Natural killer cell (primary cell): ENCODE data around the gene FUT6. TPM values are rescaled to one million over a fixed set of nuclear protein-coding genes. Genes with fewer than 3 reads are reported as not detected.

ENCODE experiments used
- ATAC-seq, 3 donors: fragments of 150-1000 bp in 2 of 3; fragments of 200-7000 bp in 1 of 3; cut with Tn5 transposase; 1 replicate in 1 of 3; 2 replicates in 2 of 3; pipeline ENCODE4 v1.10.0; 2021; ENCODE audit warnings: mild to moderate bottlenecking in 2 of 3, moderate library complexity in 2 of 3
- DNase-seq, 2 donors: peaks; one replicate each; pipeline versions ENCODE4 v3.0.0 to v3.0.0-alpha.2; 2013 to 2021; ENCODE audit warnings: mixed read lengths in 1 of 2
- H3K27ac ChIP-seq: one replicate; pipeline ENCODE4 v1.5.1; 2013; ENCODE audit warnings: mild to moderate bottlenecking, low read length
- H3K27me3 ChIP-seq: one replicate; pipeline ENCODE4 v1.6.1; 2013; ENCODE audit warnings: low read length; ENCODE audit not compliant: control insufficient read depth, insufficient read depth
- H3K36me3 ChIP-seq: one replicate; pipeline ENCODE4 v1.6.1; 2013; ENCODE audit warnings: low read length; ENCODE audit not compliant: control insufficient read depth, insufficient read depth
- H3K4me1 ChIP-seq: one replicate; pipeline ENCODE4 v1.6.1; 2013; ENCODE audit warnings: low read length; ENCODE audit not compliant: control insufficient read depth, insufficient read depth
- H3K4me3 ChIP-seq: one replicate; pipeline ENCODE4 v1.5.1; 2013; ENCODE audit warnings: low read length
- H3K9me3 ChIP-seq: one replicate; pipeline ENCODE4 v1.6.1; 2013; ENCODE audit warnings: low read length; ENCODE audit not compliant: control insufficient read depth, insufficient read depth
- H3K27ac Mint-ChIP-seq, 2 donors: one replicate each; pipeline ENCODE4 v1.8.0; 2022; ENCODE audit warnings: mild to moderate bottlenecking in 2 of 2, mixed read lengths in 2 of 2, moderate library complexity in 1 of 2
- H3K27me3 Mint-ChIP-seq, 2 donors: one replicate each; pipeline ENCODE4 v1.8.0; 2022; ENCODE audit warnings: low read depth in 2 of 2, mixed read lengths in 2 of 2
- H3K36me3 Mint-ChIP-seq: one replicate; pipeline ENCODE4 v1.8.0; 2022; ENCODE audit warnings: mixed read lengths
- H3K4me1 Mint-ChIP-seq, 2 donors: one replicate each; pipeline ENCODE4 v1.8.0; 2022; ENCODE audit warnings: mixed read lengths in 2 of 2
- H3K4me3 Mint-ChIP-seq: one replicate; pipeline ENCODE4 v1.8.0; 2022; ENCODE audit warnings: mild to moderate bottlenecking, moderate library complexity, mixed read lengths
- H3K9me3 Mint-ChIP-seq, 2 donors: one replicate each; pipeline ENCODE4 v1.8.0; 2022; ENCODE audit warnings: mixed read lengths in 2 of 2
- CTCF ChIP-seq: fragments of 200-600 bp; IDR thresholded peaks from one replicate; pipeline ENCODE4 v1.8.0; 2022; ENCODE audit warnings: antibody characterized with exemption
- WGBS: methylation state at CpG from one replicate; pipeline ENCODE4 v1.1.7; 2013; ENCODE audit warnings: missing lambda C conversion rate; ENCODE audit not compliant: insufficient coverage; 5-methylcytosine and 5-hydroxymethylcytosine counted together
- intact Hi-C: fragments of 100-400 bp; cut with micrococcal nuclease; formaldehyde crosslinking; loops from one replicate; pipeline ENCODE4 v1.14.2; 2022
- total RNA-seq, 4 donors: library from RNA; stranded (reverse); fragments of 120-200 nt in 1 of 4; gene quantifications; one replicate each; pipeline versions ENCODE4 v1.2.3 to v1.2.4, GENCODE V29; 2013 to 2022

Gene FUT6
- total RNA-seq, 3 donors from 2014 or later (not counting 1 experiment from before 2014, with no cell fraction given): 0.34 TPM; not detected in 2

- no peak for TF ChIP-seq CTCF
- Histone ChIP-seq H3K4me1 (peaks cover 27% of the 10 kb centered on the region), H3K36me3 (no peaks in the 10 kb centered on the region), H3K9me3 (no peaks in the 10 kb centered on the region), H3K27ac (no peak overlapping the region), H3K4me3 (no peak overlapping the region), H3K27me3 (peaks cover 39% of the 10 kb centered on the region)
- WGBS: 20% methylated on average over 8 of the region's 8 CpGs
- Mint-ChIP-seq H3K36me3 (no peaks in the 10 kb centered on the region), H3K9me3 (no peaks in the 10 kb centered on the region), H3K4me1 (peaks cover 12 to 19% of the 10 kb centered on the region in 2 donors), H3K27ac (peak overlapping the region in 1 of 2 donors; percentile 91), H3K27me3 (peaks cover 7 to 54% of the 10 kb centered on the region in 2 donors), H3K4me3 (peak overlapping the region; percentile 78)
- intact Hi-C loops: loop anchor here (5.0 kb wide), 1 partner anchor 219 kb away; no protein-coding TSS in a partner anchor
- DNase-seq: no peak
- no peak for ATAC-seq
These were observed 36.1 kb downstream of the FUT6 start for GRCh38 chr19:5803441-5803751.

- 15% methylated on average over 33 of the region's 33 CpGs for WGBS
- peaks cover 5 to 55% of the 10 kb centered on the region in 2 donors for H3K27me3 Mint-ChIP-seq
- peaks cover 39% of the 10 kb centered on the region for H3K27me3 ChIP-seq
- DNase-seq (no peak), ATAC-seq (no peak)
- H3K4me1 ChIP-seq: peaks cover 27% of the 10 kb centered on the region
- no peaks in the 10 kb centered on the region for H3K36me3 ChIP-seq
- H3K9me3 ChIP-seq: no peaks in the 10 kb centered on the region
- H3K36me3 Mint-ChIP-seq: no peaks in the 10 kb centered on the region
- H3K4me3 Mint-ChIP-seq: no peak overlapping the region
- no peak overlapping the region for H3K27ac Mint-ChIP-seq
- H3K4me1 Mint-ChIP-seq: peaks cover 12 to 19% of the 10 kb centered on the region in 2 donors
- no peak overlapping the region for H3K27ac ChIP-seq
- H3K9me3 Mint-ChIP-seq: no peaks in the 10 kb centered on the region
- no peak for TF ChIP-seq CTCF
- intact Hi-C loops: loop anchor here (5.0 kb wide), 1 partner anchor 220 kb away; no protein-coding TSS in a partner anchor
- no peak overlapping the region for H3K4me3 ChIP-seq
These were observed 37.5 kb downstream of the FUT6 start for GRCh38 chr19:5801796-5802619.

GRCh38 chr19:5800361-5801270 is 38.9 kb downstream of the FUT6 start:
- peaks cover 24% of the 10 kb centered on the region for H3K4me1 ChIP-seq
- no peak for DNase-seq
- no peaks in the 10 kb centered on the region for H3K9me3 ChIP-seq
- intact Hi-C loops: loop anchor here (5.0 kb wide), 1 partner anchor 222 kb away; no protein-coding TSS in a partner anchor
- peaks cover 39% of the 10 kb centered on the region for H3K27me3 ChIP-seq
- no peak overlapping the region for H3K4me3 ChIP-seq
- TF ChIP-seq CTCF: no peak
- no peaks in the 10 kb centered on the region for H3K9me3 Mint-ChIP-seq
- H3K36me3 ChIP-seq: no peaks in the 10 kb centered on the region
- H3K27me3 Mint-ChIP-seq: peaks cover 0 to 46% of the 10 kb centered on the region in 2 donors
- no peaks in the 10 kb centered on the region for H3K36me3 Mint-ChIP-seq
- H3K4me3 Mint-ChIP-seq: no peak overlapping the region
- no peak for ATAC-seq
- H3K27ac Mint-ChIP-seq: no peak overlapping the region
- H3K4me1 Mint-ChIP-seq: peaks cover 12 to 19% of the 10 kb centered on the region in 2 donors
- H3K27ac ChIP-seq: no peak overlapping the region
- 88% methylated on average over 17 of the region's 17 CpGs for WGBS
